HEK293 (cell line): ENCODE measurements around the gene TMEM158.

ENCODE experiments used
- CTCF ChIA-PET: fragments of 350-600 bp; formaldehyde crosslinking; extraction: SDS; loops from one replicate; lab custom pipeline; 2021; ENCODE audit warnings: antibody characterized with exemption; lab: Yijun Ruan, JAX
- POLR2A ChIA-PET: fragments of 300-600 bp; formaldehyde crosslinking; extraction: SDS; loops from one replicate; lab custom pipeline; 2020; ENCODE audit warnings: antibody characterized with exemption, inconsistent platforms; lab: Yijun Ruan, JAX
- H3K27ac ChIP-seq: fragments of 200-500 bp; sonication (Bioruptor generic); 2 replicates; pipeline ENCODE4 v1.5.1; 2014; ENCODE audit warnings: low read depth, low read length, control low read depth, inconsistent platforms; ENCODE audit errors: extremely low read depth
- H3K36me3 ChIP-seq, 2 experiments: fragments of 200-500 bp in 1 of 2; sonication (Bioruptor generic) in 1 of 2; 1 replicate in 1 of 2; 2 replicates in 1 of 2; pipeline ENCODE4 v1.5.1; 2014 to 2017; ENCODE audit warnings: inconsistent platforms in 2 of 2, low read length in 2 of 2; ENCODE audit not compliant: control insufficient read depth in 2 of 2, insufficient read depth in 1 of 2
- H3K4me1 ChIP-seq: fragments of 200-500 bp; sonication (Bioruptor generic); 2 replicates; pipeline ENCODE4 v1.5.1; 2014; ENCODE audit warnings: mild to moderate bottlenecking, low read length, inconsistent platforms; ENCODE audit not compliant: control insufficient read depth, insufficient read depth
- H3K4me3 ChIP-seq: 2 replicates; pipeline ENCODE4 v1.5.1; 2011; ENCODE audit warnings: low read depth, mild to moderate bottlenecking, control low read depth, low read length, moderate library complexity
- H3K9me3 ChIP-seq: fragments of 200-500 bp; sonication (Bioruptor generic); 2 replicates; pipeline ENCODE4 v1.5.1; 2014; ENCODE audit warnings: low read depth, low read length, inconsistent platforms; ENCODE audit not compliant: control insufficient read depth, insufficient read depth
- BCL11A ChIP-seq: fragments of 450-650 bp; formaldehyde crosslinking; IDR thresholded peaks from 2 replicates; pipeline ENCODE4 v1.5.1; 2016; ENCODE audit warnings: low read depth, missing biosample characterization, missing genetic modification characterization
- BCL11B ChIP-seq: fragments of 450-650 bp; formaldehyde crosslinking; IDR thresholded peaks from 2 replicates; pipeline ENCODE4 v1.5.1; 2016; ENCODE audit warnings: low read depth, missing biosample characterization, missing genetic modification characterization
- SALL2 ChIP-seq: fragments of 450-650 bp; formaldehyde crosslinking; IDR thresholded peaks from 2 replicates; pipeline ENCODE4 v1.5.0; 2017; ENCODE audit warnings: missing biosample characterization, mild to moderate bottlenecking, missing genetic modification characterization, borderline replicate concordance
- SCRT2 ChIP-seq: fragments of 450-650 bp; formaldehyde crosslinking; IDR thresholded peaks from 2 replicates; pipeline ENCODE4 v1.5.1; 2016; ENCODE audit warnings: missing biosample characterization, missing genetic modification characterization
- SP7 ChIP-seq: fragments of 450-650 bp; formaldehyde crosslinking; IDR thresholded peaks from 2 replicates; pipeline ENCODE4 v1.5.1; 2016; ENCODE audit warnings: missing biosample characterization, missing genetic modification characterization
- ZBTB1 ChIP-seq: fragments of 450-650 bp; formaldehyde crosslinking; IDR thresholded peaks from 2 replicates; pipeline ENCODE4 v1.5.1; 2016; ENCODE audit warnings: missing biosample characterization, missing genetic modification characterization
- ZBTB20 ChIP-seq: fragments of 450-650 bp; formaldehyde crosslinking; IDR thresholded peaks from 2 replicates; pipeline ENCODE4 v1.5.1; 2016; ENCODE audit warnings: missing biosample characterization, missing genetic modification characterization
- ZFP3 ChIP-seq: fragments of 450-650 bp; formaldehyde crosslinking; IDR thresholded peaks from 2 replicates; pipeline ENCODE4 v1.5.1; 2016; ENCODE audit warnings: low read depth, missing biosample characterization, missing genetic modification characterization
- ZNF112 ChIP-seq: fragments of 450-650 bp; formaldehyde crosslinking; IDR thresholded peaks from 2 replicates; pipeline ENCODE4 v1.5.0; 2017; ENCODE audit warnings: missing biosample characterization, missing genetic modification characterization
- ZNF146 ChIP-seq: fragments of 450-650 bp; formaldehyde crosslinking; IDR thresholded peaks from 2 replicates; pipeline ENCODE4 v1.5.1; 2016; ENCODE audit warnings: missing biosample characterization, missing genetic modification characterization
- ZNF16 ChIP-seq: fragments of 450-650 bp; formaldehyde crosslinking; IDR thresholded peaks from 2 replicates; pipeline ENCODE4 v1.5.1; 2016; ENCODE audit warnings: low read depth, missing biosample characterization, missing genetic modification characterization
- ZNF2 ChIP-seq: fragments of 450-650 bp; formaldehyde crosslinking; IDR thresholded peaks from 2 replicates; pipeline ENCODE4 v1.5.1; 2016; ENCODE audit warnings: missing biosample characterization, missing genetic modification characterization
- ZNF266 ChIP-seq: fragments of 450-650 bp; formaldehyde crosslinking; IDR thresholded peaks from 2 replicates; pipeline ENCODE4 v1.5.1; 2016; ENCODE audit warnings: missing biosample characterization, missing genetic modification characterization, low read depth
- ZNF292 ChIP-seq: fragments of 450-650 bp; formaldehyde crosslinking; IDR thresholded peaks from 2 replicates; pipeline ENCODE4 v1.5.1; 2016; ENCODE audit warnings: low read depth, missing biosample characterization, missing genetic modification characterization, borderline replicate concordance
- ZNF324 ChIP-seq: fragments of 450-650 bp; formaldehyde crosslinking; IDR thresholded peaks from 2 replicates; pipeline ENCODE4 v1.5.1; 2016; ENCODE audit warnings: missing biosample characterization, missing genetic modification characterization
- ZNF341 ChIP-seq: fragments of 450-650 bp; formaldehyde crosslinking; IDR thresholded peaks from 2 replicates; pipeline ENCODE4; 2016; ENCODE audit warnings: low read depth, missing biosample characterization, missing genetic modification characterization
- ZNF362 ChIP-seq: fragments of 450-650 bp; formaldehyde crosslinking; IDR thresholded peaks from 2 replicates; pipeline ENCODE4 v1.5.1; 2016; ENCODE audit warnings: missing biosample characterization, missing genetic modification characterization
- ZNF391 ChIP-seq: fragments of 450-650 bp; formaldehyde crosslinking; IDR thresholded peaks from 2 replicates; pipeline ENCODE4 v1.5.1; 2016; ENCODE audit warnings: low read depth, missing biosample characterization, missing genetic modification characterization, borderline replicate concordance
- ZNF394 ChIP-seq: fragments of 450-650 bp; formaldehyde crosslinking; IDR thresholded peaks from 2 replicates; pipeline ENCODE4 v1.5.1; 2016; ENCODE audit warnings: missing biosample characterization, missing genetic modification characterization, mild to moderate bottlenecking, moderate library complexity, borderline replicate concordance
- ZNF423 ChIP-seq: fragments of 450-650 bp; formaldehyde crosslinking; IDR thresholded peaks from 2 replicates; pipeline ENCODE4 v1.5.1; 2016; ENCODE audit warnings: missing biosample characterization, missing genetic modification characterization
- ZNF426 ChIP-seq: fragments of 450-650 bp; formaldehyde crosslinking; IDR thresholded peaks from 2 replicates; pipeline ENCODE4 v1.5.1; 2017; ENCODE audit warnings: missing biosample characterization, missing genetic modification characterization, mild to moderate bottlenecking, inconsistent platforms, moderate library complexity
- ZNF501 ChIP-seq: fragments of 450-650 bp; formaldehyde crosslinking; IDR thresholded peaks from 2 replicates; pipeline ENCODE4 v1.5.1; 2016; ENCODE audit warnings: missing biosample characterization, missing genetic modification characterization
- ZNF510 ChIP-seq: fragments of 450-650 bp; formaldehyde crosslinking; IDR thresholded peaks from 2 replicates; pipeline ENCODE4 v1.5.1; 2018; ENCODE audit warnings: mild to moderate bottlenecking, missing genetic modification characterization, missing biosample characterization; ENCODE audit not compliant: insufficient replicate concordance
- ZNF548 ChIP-seq: fragments of 450-650 bp; formaldehyde crosslinking; IDR thresholded peaks from 2 replicates; pipeline ENCODE4 v1.5.1; 2016; ENCODE audit warnings: missing biosample characterization, missing genetic modification characterization
- ZNF558 ChIP-seq: fragments of 450-650 bp; formaldehyde crosslinking; IDR thresholded peaks from 2 replicates; pipeline ENCODE4 v1.5.1; 2016; ENCODE audit warnings: missing biosample characterization, missing genetic modification characterization
- ZNF560 ChIP-seq: fragments of 450-650 bp; formaldehyde crosslinking; IDR thresholded peaks from 2 replicates; pipeline ENCODE4 v1.5.1; 2017; ENCODE audit warnings: missing biosample characterization, missing genetic modification characterization, borderline replicate concordance
- ZNF629 ChIP-seq: fragments of 450-650 bp; formaldehyde crosslinking; IDR thresholded peaks from 2 replicates; pipeline ENCODE4 v1.5.1; 2017; ENCODE audit warnings: missing biosample characterization, missing genetic modification characterization
- ZNF658 ChIP-seq: fragments of 450-650 bp; formaldehyde crosslinking; IDR thresholded peaks from 2 replicates; pipeline ENCODE4; 2016; ENCODE audit warnings: missing biosample characterization, missing genetic modification characterization
- ZNF660 ChIP-seq: fragments of 450-650 bp; IDR thresholded peaks from 2 replicates; pipeline ENCODE4 v1.5.1; 2018; ENCODE audit warnings: missing biosample characterization, mild to moderate bottlenecking, missing genetic modification characterization
- ZNF830 ChIP-seq: fragments of 450-650 bp; IDR thresholded peaks from 2 replicates; pipeline ENCODE4 v1.5.0; 2018; ENCODE audit warnings: missing biosample characterization, missing genetic modification characterization, low read depth, mild to moderate bottlenecking, moderate library complexity
- ZNF837 ChIP-seq: fragments of 450-650 bp; formaldehyde crosslinking; IDR thresholded peaks from 2 replicates; pipeline ENCODE4 v1.5.1; 2016; ENCODE audit warnings: missing biosample characterization, missing genetic modification characterization
- TF ChIP-seq, protein P1 (sequence below): fragments of 450-650 bp; formaldehyde crosslinking; IDR thresholded peaks from 2 replicates; pipeline ENCODE4 v1.5.1; 2016; ENCODE audit warnings: missing biosample characterization, missing genetic modification characterization, low read depth

The TMEM158 gene

DNA sequence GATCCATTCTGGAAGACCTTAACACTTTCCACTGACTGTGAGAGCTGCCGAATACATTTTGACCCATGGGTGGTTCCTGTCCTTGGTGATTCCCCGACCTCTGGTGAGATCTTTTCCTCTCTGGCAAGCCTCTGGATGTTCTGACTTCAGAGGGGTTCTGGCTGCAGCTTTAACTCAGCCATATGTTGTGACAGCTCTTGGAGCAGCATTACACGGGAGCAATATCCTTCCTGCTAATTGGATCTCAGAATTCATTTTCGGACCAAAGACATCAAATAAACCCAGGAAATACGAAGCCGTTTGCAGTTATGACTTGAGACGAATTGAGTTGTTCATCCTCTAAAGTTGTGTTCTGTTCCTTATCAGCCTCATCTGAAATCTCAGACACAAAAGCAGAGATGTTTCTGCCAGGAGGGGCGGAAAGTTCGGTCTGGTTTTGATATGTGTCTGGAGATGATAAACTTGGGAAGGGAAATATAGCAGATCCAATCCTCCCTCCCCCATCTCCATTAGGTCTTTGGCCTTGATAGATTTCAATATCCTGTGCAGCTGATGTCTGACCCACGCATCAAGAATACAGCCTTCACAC lies 10.0 kb downstream of the TMEM158 start (continued):
- TF ChIP-seq BCL11B: no peak
- TF ChIP-seq ZNF830 (tag by site-specific recombination): no peak
- TF ChIP-seq ZNF510 (tag by site-specific recombination): no peak

DNA sequence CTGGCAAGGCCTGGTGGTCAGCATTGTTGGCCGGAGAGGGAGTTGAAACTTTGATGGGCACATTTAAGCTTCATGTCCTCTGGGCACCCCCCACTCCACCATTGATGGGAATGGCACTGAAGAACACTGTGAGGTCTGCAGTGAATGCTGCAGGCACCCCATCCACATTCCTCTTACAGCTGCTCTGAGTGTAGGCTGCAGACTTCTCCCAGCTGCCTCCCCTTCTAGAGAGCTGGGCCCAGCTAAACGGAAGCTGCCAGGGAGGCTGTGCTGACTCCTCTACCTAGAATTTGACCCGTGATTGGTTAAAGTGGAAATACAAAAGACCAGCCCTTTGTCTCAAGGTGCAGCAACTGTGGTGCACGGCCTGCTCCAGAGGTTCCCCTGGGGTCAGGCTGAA lies 10.6 kb downstream of the TMEM158 start:
- H3K27ac ChIP-seq: no peak overlapping the region
- ChIA-PET POLR2A (no interaction called here), CTCF (interaction anchor here (0.6 kb wide), 1 partner anchor 44 kb away, joined by 3 read pairs; no protein-coding TSS in a partner anchor)
- H3K4me3 ChIP-seq: no peak overlapping the region
- no peaks in the 10 kb centered on the region for H3K9me3 ChIP-seq
- H3K36me3 ChIP-seq: no peaks in the 10 kb centered on the region
- H3K4me1 ChIP-seq: no peaks in the 10 kb centered on the region
- TF ChIP-seq ZNF362 (tag by site-specific recombination): no peak
- no peak for TF ChIP-seq ZNF266 (tag by site-specific recombination)
- TF ChIP-seq SCRT2 (tag by site-specific recombination): no peak
- TF ChIP-seq ZNF341: no peak
- TF ChIP-seq ZNF558 (tag by site-specific recombination): no peak
- TF ChIP-seq ZNF391 (tag by site-specific recombination): no peak
- TF ChIP-seq ZNF2 (tag by site-specific recombination): no peak
- no peak for TF ChIP-seq ZNF146 (tag by site-specific recombination)
- no peak for TF ChIP-seq ZNF501
- TF ChIP-seq ZNF548 (tag by site-specific recombination): no peak
- TF ChIP-seq, protein P1, sequence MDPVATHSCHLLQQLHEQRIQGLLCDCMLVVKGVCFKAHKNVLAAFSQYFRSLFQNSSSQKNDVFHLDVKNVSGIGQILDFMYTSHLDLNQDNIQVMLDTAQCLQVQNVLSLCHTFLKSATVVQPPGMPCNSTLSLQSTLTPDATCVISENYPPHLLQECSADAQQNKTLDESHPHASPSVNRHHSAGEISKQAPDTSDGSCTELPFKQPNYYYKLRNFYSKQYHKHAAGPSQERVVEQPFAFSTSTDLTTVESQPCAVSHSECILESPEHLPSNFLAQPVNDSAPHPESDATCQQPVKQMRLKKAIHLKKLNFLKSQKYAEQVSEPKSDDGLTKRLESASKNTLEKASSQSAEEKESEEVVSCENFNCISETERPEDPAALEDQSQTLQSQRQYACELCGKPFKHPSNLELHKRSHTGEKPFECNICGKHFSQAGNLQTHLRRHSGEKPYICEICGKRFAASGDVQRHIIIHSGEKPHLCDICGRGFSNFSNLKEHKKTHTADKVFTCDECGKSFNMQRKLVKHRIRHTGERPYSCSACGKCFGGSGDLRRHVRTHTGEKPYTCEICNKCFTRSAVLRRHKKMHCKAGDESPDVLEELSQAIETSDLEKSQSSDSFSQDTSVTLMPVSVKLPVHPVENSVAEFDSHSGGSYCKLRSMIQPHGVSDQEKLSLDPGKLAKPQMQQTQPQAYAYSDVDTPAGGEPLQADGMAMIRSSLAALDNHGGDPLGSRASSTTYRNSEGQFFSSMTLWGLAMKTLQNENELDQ: no peak
- no peak for TF ChIP-seq ZNF16 (tag by site-specific recombination)
- no peak for TF ChIP-seq SP7
- TF ChIP-seq ZNF560 (tag by site-specific recombination): no peak
- no peak for TF ChIP-seq BCL11A
- no peak for TF ChIP-seq ZNF837 (tag by site-specific recombination)

DNA sequence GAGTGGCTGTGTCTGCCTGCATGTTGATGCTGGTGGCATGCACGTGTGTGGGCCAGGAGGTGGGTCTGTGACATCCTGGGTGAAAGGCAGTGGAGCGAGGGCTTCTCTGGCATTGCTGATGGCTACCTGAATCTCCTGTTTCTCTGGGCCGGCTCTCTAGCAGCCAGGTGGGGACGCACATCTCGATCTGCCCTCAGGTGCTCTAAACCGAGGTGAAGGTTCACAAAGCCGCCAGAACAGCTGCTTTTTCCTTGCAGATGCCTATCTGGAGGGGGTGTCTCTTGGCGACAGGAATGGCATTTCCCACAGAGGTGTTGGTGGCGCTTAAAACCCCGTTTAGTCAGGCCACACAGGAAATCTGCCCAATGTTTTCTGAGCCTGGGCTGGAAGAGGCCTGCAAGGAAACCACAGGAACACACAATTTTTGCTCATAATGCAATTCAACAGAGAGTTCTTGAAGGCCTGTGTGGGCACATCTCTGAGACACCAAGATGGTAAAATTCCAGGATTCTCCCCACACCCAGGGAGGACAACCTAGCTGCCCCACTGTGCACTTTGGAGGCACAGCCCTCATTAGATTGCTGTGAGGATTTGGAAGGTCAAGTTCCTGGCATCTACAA lies 11.9 kb downstream of the TMEM158 start:
- POLR2A ChIA-PET: no interaction called here
- Histone ChIP-seq H3K27ac (no peak overlapping the region), H3K9me3 (no peaks in the 10 kb centered on the region), H3K36me3 (no peaks in the 10 kb centered on the region), H3K4me3 (no peak overlapping the region), H3K4me1 (no peaks in the 10 kb centered on the region)
- CTCF ChIA-PET: no interaction called here
- no peak for TF ChIP-seq ZNF629
- no peak for TF ChIP-seq SALL2 (tag by site-specific recombination)
- no peak for TF ChIP-seq ZNF426 (tag by site-specific recombination)
- no peak for TF ChIP-seq ZNF660 (tag by site-specific recombination)
- TF ChIP-seq ZNF394 (tag by site-specific recombination): no peak
- TF ChIP-seq ZFP3 (tag by site-specific recombination): no peak
- no peak for TF ChIP-seq ZNF501
- no peak for TF ChIP-seq ZNF146 (tag by site-specific recombination)
- TF ChIP-seq ZNF292: no peak
- TF ChIP-seq ZNF658 (tag by site-specific recombination): no peak
- no peak for TF ChIP-seq ZNF112 (tag by site-specific recombination)
- TF ChIP-seq ZBTB1: no peak
- TF ChIP-seq ZNF423 (tag by site-specific recombination): no peak
- no peak for TF ChIP-seq ZBTB20
- TF ChIP-seq ZNF324: no peak
